HEK293T (cell line): ENCODE results near the gene SNRNP200.

Experiments
- ARNT ChIP-seq: fragments of 450-650 bp; IDR thresholded peaks from 2 replicates; pipeline ENCODE4 v1.6.1; 2017; ENCODE audit warnings: mild to moderate bottlenecking
- FOXA1 ChIP-seq: fragments of 450-650 bp; IDR thresholded peaks from 2 replicates; pipeline ENCODE4 v1.6.1; 2016; ENCODE audit warnings: mild to moderate bottlenecking
- HDGF ChIP-seq: fragments of 450-650 bp; IDR thresholded peaks from 2 replicates; pipeline ENCODE4 v1.6.1; 2017; ENCODE audit warnings: antibody characterized with exemption, borderline replicate concordance
- L3MBTL2 ChIP-seq: fragments of 450-650 bp; conservative IDR thresholded peaks from 2 replicates; pipeline ENCODE4 v1.6.1; 2016; ENCODE audit warnings: mild to moderate bottlenecking
- LEF1 ChIP-seq: fragments of 450-650 bp; IDR thresholded peaks from 2 replicates; pipeline ENCODE4 v1.6.1; 2017; ENCODE audit warnings: mild to moderate bottlenecking, borderline replicate concordance
- NFRKB ChIP-seq: fragments of 450-650 bp; IDR thresholded peaks from 2 replicates; pipeline ENCODE4 v1.6.1; 2016; ENCODE audit warnings: mild to moderate bottlenecking, moderate library complexity
- PKNOX1 ChIP-seq: fragments of 450-650 bp; IDR thresholded peaks from 2 replicates; pipeline ENCODE4 v1.6.1; 2016
- SP1 ChIP-seq: fragments of 450-650 bp; IDR thresholded peaks from 2 replicates; pipeline ENCODE4 v1.6.1; 2017
- SUZ12 ChIP-seq: fragments of 450-650 bp; IDR thresholded peaks from 2 replicates; pipeline ENCODE4 v1.6.1; 2016; ENCODE audit warnings: mild to moderate bottlenecking
- TARDBP ChIP-seq: fragments of 450-650 bp; IDR thresholded peaks from 2 replicates; pipeline ENCODE4 v1.6.1; 2016

- no peak for TF ChIP-seq SP1
- no peak for TF ChIP-seq SUZ12
- no peak for TF ChIP-seq TARDBP
- no peak for TF ChIP-seq FOXA1
- TF ChIP-seq L3MBTL2, result no peak
- no peak for TF ChIP-seq LEF1
- TF ChIP-seq NFRKB, result no peak
- TF ChIP-seq HDGF, result no peak
- no peak for TF ChIP-seq PKNOX1
- no peak for TF ChIP-seq ARNT
Measured at GRCh38 chr2:96260387-96261260, 44.7 kb downstream of the SNRNP200 start.
